ENCODE results near the gene VWA3A. TPM values are rescaled to one million over a fixed set of nuclear protein-coding genes. Genes with fewer than 3 reads are reported as not detected.

VWA3A gene
- total and polyA plus RNA-seq, 2 of the 8 experiments (the other 6 are each of a cell fraction or from before 2014, with no cell fraction given), result 0.05 TPM; not detected in 1

DNA sequence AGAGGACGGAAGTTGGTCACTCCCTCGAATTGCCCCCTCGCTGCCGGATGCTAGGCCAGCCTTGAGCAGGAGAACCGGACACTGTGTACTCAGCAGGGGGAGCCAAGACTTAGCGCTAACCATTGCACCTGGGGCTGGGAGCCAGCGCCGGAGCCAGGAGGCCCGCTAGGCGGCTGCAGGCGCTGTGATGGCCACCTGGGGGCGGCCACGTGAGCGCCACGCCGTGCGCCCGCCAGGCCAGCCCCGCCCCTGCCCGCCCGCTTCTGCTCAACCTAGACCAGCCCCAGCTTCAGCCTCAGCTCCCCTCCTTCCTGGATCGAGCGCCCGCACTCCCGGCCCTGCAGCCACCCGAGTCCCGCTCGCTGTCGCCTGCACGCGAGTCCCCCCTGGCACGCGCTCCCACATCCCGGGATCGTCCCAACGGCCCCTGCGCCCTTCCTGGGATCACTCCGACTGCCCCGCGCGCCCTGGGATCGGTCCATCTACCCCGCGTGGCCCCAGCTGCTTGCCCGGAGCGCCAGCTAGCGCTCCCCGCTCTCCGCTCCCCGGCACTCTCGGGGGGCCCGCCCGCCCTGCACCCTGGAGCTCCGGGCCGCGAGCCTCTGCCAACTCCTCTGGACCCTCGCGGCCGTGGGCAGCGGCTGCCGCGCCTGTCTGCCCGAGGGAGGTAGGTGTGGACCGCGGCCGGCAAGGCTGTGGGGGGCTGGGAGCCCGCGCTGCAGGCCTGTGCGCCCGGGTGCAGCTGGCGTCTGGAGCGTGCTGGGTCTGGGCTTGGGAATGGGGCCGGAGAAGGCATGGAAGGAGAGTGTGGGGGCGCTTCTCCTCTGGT, 113.9 kb downstream of the VWA3A start, which contains the start of gene EEF2K (continued):
- TF ChIP-seq SIN3A (conservative IDR thresholded peaks at IDR 0.05 in 1 of 2, IDR thresholded peaks at IDR 0.05 in 1 of 2; ENCODE audit: low read depth in 1 of 2, low read length in 2 of 2), result peak in 1 of 2 experiments; percentile 65; a peak in 2 of 4 replicates
- no peak; the same call in 1 of the 2 replicates for TF ChIP-seq SP1 (IDR thresholded peaks at IDR 0.05; ENCODE audit: low read depth, low read length)
- no peak for TF ChIP-seq SIRT6 (IDR thresholded peaks at IDR 0.05; ENCODE audit: low read length)
- peak; percentile 38; the same call in 1 of the 2 replicates for TF ChIP-seq TBP (IDR thresholded peaks at IDR 0.05; ENCODE audit: low read depth, low read length)
- peak; percentile 75 for TF ChIP-seq USF2 (IDR thresholded peaks at IDR 0.05; ENCODE audit: low read length)
- no peak for TF ChIP-seq MAFK (IDR thresholded peaks at IDR 0.05; ENCODE audit: low read depth, low read length)
- no peak for TF ChIP-seq CHD1 (IDR thresholded peaks at IDR 0.05; ENCODE audit: low read depth, low read length)
- TF ChIP-seq YY1 (IDR thresholded peaks at IDR 0.05; ENCODE audit: low read depth, low read length), result peak; percentile 68; the same call in 1 of the 2 replicates
- no peak for TF ChIP-seq BACH1 (IDR thresholded peaks at IDR 0.05; ENCODE audit: low read length)
- TF ChIP-seq PHF8 (conservative IDR thresholded peaks at IDR 0.05; ENCODE audit: low read depth, low read length), result 0 out of 2 replicates have a peak, but pooled peaks have one; percentile 44
- no peak for TF ChIP-seq ATF2 (IDR thresholded peaks at IDR 0.05; ENCODE audit: low read length)
- TF ChIP-seq EGR1 (IDR thresholded peaks at IDR 0.05; ENCODE audit: borderline replicate concordance, low read depth, low read length), result 0 out of 2 replicates have a peak, but pooled peaks have one; percentile 4
- TF ChIP-seq RNF2 (IDR thresholded peaks at IDR 0.05; ENCODE audit: borderline replicate concordance, low read depth, low read length, missing control alignments, poor library complexity, severe bottlenecking), result no peak
- no peak for TF ChIP-seq BRCA1 (IDR thresholded peaks at IDR 0.05; ENCODE audit: low read depth, low read length)
- no peak for TF ChIP-seq GTF2F1 (IDR thresholded peaks at IDR 0.05; ENCODE audit: borderline replicate concordance, low read depth, low read length)
- TF ChIP-seq JUN (IDR thresholded peaks at IDR 0.05; ENCODE audit: low read depth, low read length), result no peak
- TF ChIP-seq CREB1 (IDR thresholded peaks at IDR 0.05), result peak; percentile 66
- TF ChIP-seq RXRA (IDR thresholded peaks at IDR 0.05; ENCODE audit: insufficient read depth, low read depth, low read length), result no peak
- TF ChIP-seq, protein P1, sequence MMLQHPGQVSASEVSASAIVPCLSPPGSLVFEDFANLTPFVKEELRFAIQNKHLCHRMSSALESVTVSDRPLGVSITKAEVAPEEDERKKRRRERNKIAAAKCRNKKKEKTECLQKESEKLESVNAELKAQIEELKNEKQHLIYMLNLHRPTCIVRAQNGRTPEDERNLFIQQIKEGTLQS (IDR thresholded peaks at IDR 0.05; ENCODE audit: insufficient read depth, low read depth, low read length), result peak; percentile 28; the same call in 1 of the 2 replicates
- TF ChIP-seq ASH2L (IDR thresholded peaks at IDR 0.05; ENCODE audit: low read length), result peak; percentile 93
- TF ChIP-seq SP4 (IDR thresholded peaks at IDR 0.05; ENCODE audit: low read length), result no peak

Measured in H1 (cell line).